Measurements from ENCODE around the gene DCAF7. TPM values are rescaled to one million over a fixed set of nuclear protein-coding genes. Genes with fewer than 3 reads are reported as not detected.

The DCAF7 gene
- total and polyA plus RNA-seq, 2 of the 4 experiments (the other 2 are of a cell fraction) = 40.9 to 52.8 TPM

GRCh38 chr17:63530557-63531021 is 19.7 kb upstream of the DCAF7 start:
- no peak overlapping the region for H2BK20ac ChIP-seq (ENCODE audit: low read depth, low read length)
- no peak overlapping the region for H2BK120ac ChIP-seq (ENCODE audit: low read depth, low read length)
- no peak overlapping the region for H3K27ac ChIP-seq (ENCODE audit: insufficient read depth, low read length)
- H3K4me1 ChIP-seq (ENCODE audit: control insufficient read depth, insufficient read depth, low read length) = no peaks in the 10 kb centered on the region
- no TSS peak for BruUV-seq (replicated peaks)
- intact Hi-C loops (cut with micrococcal nuclease) (no loop called here), dilution Hi-C loops (cut with HindIII; ENCODE audit: low sequenced_read_pairs, unreplicated experiment) (no loop called here), in situ Hi-C loops (cut with MboI; ENCODE audit: low sequenced_read_pairs) (no loop called here)
- no peaks in the 10 kb centered on the region for H3K9me3 ChIP-seq (ENCODE audit: control insufficient read depth, insufficient read depth, low read length)
- H2AK5ac ChIP-seq (ENCODE audit: low read depth, low read length) = no peak overlapping the region
- no peak overlapping the region for H4K5ac ChIP-seq (ENCODE audit: low read depth, low read length)
- CTCF ChIA-PET = no interaction called here
- H4K91ac ChIP-seq (ENCODE audit: insufficient read depth, low read depth, low read length) = no peak overlapping the region
- POLR2A ChIA-PET (ENCODE audit: unreplicated experiment) = no interaction called here
- H3K4ac ChIP-seq (ENCODE audit: low read depth, low read length) = no peak overlapping the region
- H2BK15ac ChIP-seq (ENCODE audit: low read depth, low read length) = no peak overlapping the region
- ATAC-seq (ENCODE audit: low read depth) = no peak
- H3K27me3 ChIP-seq (ENCODE audit: control insufficient read depth, insufficient read depth, low read length) = peaks cover 43% of the 10 kb centered on the region
- no peak for TF ChIP-seq MAFK (IDR thresholded peaks at IDR 0.05; ENCODE audit: low read depth, low read length)
- no peak for TF ChIP-seq POLR2A (IDR thresholded peaks at IDR 0.05; ENCODE audit: low read depth, low read length)
- no peak for TF ChIP-seq USF2 (IDR thresholded peaks at IDR 0.05; ENCODE audit: low read depth, low read length)
- no peak for TF ChIP-seq NFE2L2 (IDR thresholded peaks at IDR 0.05; ENCODE audit: low read depth, low read length)
- TF ChIP-seq BHLHE40 (IDR thresholded peaks at IDR 0.05; ENCODE audit: low read depth, low read length) = no peak
- H4K8ac ChIP-seq (ENCODE audit: low read depth in 2 of 2, low read length in 2 of 2) = no peak overlapping the region
- no peak overlapping the region for H2BK5ac ChIP-seq (ENCODE audit: low read depth, low read length, poor library complexity, severe bottlenecking)
- no peak overlapping the region for H2AFZ ChIP-seq (replicated peaks; ENCODE audit: low read length, poor library complexity)
- no peaks in the 10 kb centered on the region for H3K9me1 ChIP-seq (ENCODE audit: insufficient read depth, low read length)
- no peak for DNase-seq
- no peak overlapping the region for H3K23ac ChIP-seq (ENCODE audit: low read depth, low read length)
- H3K4me3 ChIP-seq (ENCODE audit: insufficient read depth, low read depth, low read length) = no peak overlapping the region
- no peaks in the 10 kb centered on the region; the same call in 1 of the 2 replicates for H4K20me1 ChIP-seq (ENCODE audit: insufficient read depth, low read length)
- H3K36me3 ChIP-seq (ENCODE audit: control insufficient read depth, insufficient read depth, low read length) = no peaks in the 10 kb centered on the region
- no peak overlapping the region for H3K9ac ChIP-seq (ENCODE audit: low read depth, low read length)
- H3K14ac ChIP-seq (replicated peaks; ENCODE audit: low read depth, low read length) = no peak overlapping the region
- H3K56ac ChIP-seq (ENCODE audit: extremely low read depth, insufficient read depth, low read length) = no peak overlapping the region
- no peaks in the 10 kb centered on the region for H3K79me1 ChIP-seq (ENCODE audit: low read depth in 1 of 2, low read length in 2 of 2)
- no peak overlapping the region for H3K4me2 ChIP-seq (ENCODE audit: low read depth, low read length)
- H3K18ac ChIP-seq (ENCODE audit: low read depth, low read length) = no peak overlapping the region
- H2AK9ac ChIP-seq (replicated peaks; ENCODE audit: low read depth, low read length, poor library complexity) = no peak overlapping the region
- WGBS, 2 experiments (ENCODE audit: extremely low coverage in 2 of 2, insufficient read length in 1 of 2) = no CpG with 5 or more reads among the region's 3 CpGs

All from IMR-90 (cell line).